Neural progenitor cell (in vitro differentiated cells): ENCODE measurements around the gene SPTB. TPM values are rescaled to one million over a fixed set of nuclear protein-coding genes. Genes with fewer than 3 reads are reported as not detected.

Experiments used
- DNase-seq: peaks from one replicate; pipeline ENCODE4 v3.0.0-alpha.2; 2016; ENCODE audit warnings: low spot score
- H2AFZ ChIP-seq: fragments of 200-600 bp; sonication (generic); replicated peaks from 2 replicates; pipeline ENCODE4 v1.6.1; 2016; ENCODE audit warnings: antibody characterized with exemption
- H3F3A ChIP-seq: fragments of 200-600 bp; sonication (generic); 2 replicates; pipeline ENCODE4 v1.6.1; 2016; ENCODE audit warnings: antibody characterized with exemption, low read depth
- H3K27ac ChIP-seq: fragments of 200-600 bp; sonication (generic); 2 replicates; pipeline ENCODE4 v1.5.1; 2016; ENCODE audit warnings: mild to moderate bottlenecking
- H3K27me3 ChIP-seq: fragments of 200-600 bp; sonication (generic); 2 replicates; pipeline ENCODE4 v1.6.1; 2016; ENCODE audit warnings: mild to moderate bottlenecking, moderate library complexity
- H3K36me3 ChIP-seq: fragments of 200-600 bp; sonication (generic); 2 replicates; pipeline ENCODE4 v1.5.1; 2016
- H3K4me1 ChIP-seq: fragments of 200-600 bp; sonication (generic); 2 replicates; pipeline ENCODE4 v1.6.1; 2016; ENCODE audit warnings: mixed run types
- H3K4me2 ChIP-seq: fragments of 200-600 bp; sonication (generic); 2 replicates; pipeline ENCODE4 v1.6.1; 2016
- H3K4me3 ChIP-seq: fragments of 200-600 bp; sonication (generic); 2 replicates; pipeline ENCODE4 v1.5.1; 2016
- H3K79me2 ChIP-seq: fragments of 200-600 bp; sonication (generic); 2 replicates; pipeline ENCODE4 v1.6.1; 2016; ENCODE audit warnings: low read depth
- H3K9ac ChIP-seq: fragments of 200-600 bp; sonication (generic); 2 replicates; pipeline ENCODE4 v1.6.1; 2016
- H3K9me3 ChIP-seq: fragments of 200-600 bp; sonication (generic); 2 replicates; pipeline ENCODE4 v1.5.1; 2016; ENCODE audit warnings: low read depth
- H4K20me1 ChIP-seq: fragments of 200-600 bp; sonication (generic); 2 replicates; pipeline ENCODE4 v1.6.1; 2016; ENCODE audit warnings: low read depth
- H3K27ac Mint-ChIP-seq: 3 replicates; pipeline ENCODE4 v1.8.0; 2021; ENCODE audit warnings: mixed read lengths
- H3K27me3 Mint-ChIP-seq: 2 replicates; pipeline ENCODE4 v1.8.0; 2022; ENCODE audit warnings: low read depth, mild to moderate bottlenecking, inconsistent platforms, moderate library complexity, mixed read lengths; ENCODE audit not compliant: insufficient read depth
- H3K36me3 Mint-ChIP-seq: 3 replicates; pipeline ENCODE4 v1.8.0; 2021; ENCODE audit warnings: mixed read lengths
- H3K4me1 Mint-ChIP-seq: 3 replicates; pipeline ENCODE4 v1.8.0; 2021; ENCODE audit warnings: mixed read lengths
- H3K4me3 Mint-ChIP-seq: 3 replicates; pipeline ENCODE4 v1.8.0; 2021; ENCODE audit warnings: mild to moderate bottlenecking, moderate library complexity, mixed read lengths
- H3K9me3 Mint-ChIP-seq: 3 replicates; pipeline ENCODE4 v1.8.0; 2020; ENCODE audit warnings: mixed read lengths
- EZH2 ChIP-seq: fragments of 200-600 bp; sonication (generic); IDR thresholded peaks from 2 replicates; pipeline ENCODE4 v1.6.1; 2017; ENCODE audit warnings: antibody characterized with exemption, mild to moderate bottlenecking, moderate library complexity
- EZH2phosphoT487 ChIP-seq: fragments of 200-600 bp; sonication (generic); IDR thresholded peaks from 2 replicates; pipeline ENCODE4 v1.6.1; 2017; ENCODE audit warnings: antibody characterized with exemption
- total RNA-seq: library from RNA; depleted of rRNA; stranded (reverse); fragments of >200 nt; gene quantifications from 2 replicates; pipeline ENCODE4 v1.2.3, GENCODE V29; 2015; ENCODE audit warnings: low replicate concordance
- TF ChIP-seq, protein P1 (sequence below): fragments of 200-600 bp; sonication (generic); IDR thresholded peaks from 2 replicates; pipeline ENCODE4 v1.5.1; 2017; ENCODE audit warnings: antibody characterized with exemption, mild to moderate bottlenecking

Gene SPTB
- total RNA-seq, 1 donor from 2014 or later = 0.09 TPM

DNA sequence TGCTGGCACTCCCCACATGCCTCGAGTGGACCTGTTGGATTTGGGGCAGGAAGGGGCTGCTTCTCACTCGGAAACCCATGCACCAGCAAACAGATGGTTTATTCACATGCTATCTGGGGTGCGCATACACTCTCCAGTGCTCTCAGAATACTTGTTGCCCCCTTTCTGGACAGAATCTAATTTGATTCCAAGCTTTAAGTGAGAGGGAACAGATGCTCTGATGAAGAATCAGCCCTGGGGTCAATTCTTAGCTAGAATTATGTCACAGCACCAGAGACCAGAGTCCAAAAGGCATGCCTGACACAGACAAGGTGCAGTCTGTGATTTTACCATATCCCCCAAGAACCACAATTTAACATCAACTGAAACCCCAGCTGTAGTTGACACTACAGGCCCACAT lies 83.8 kb downstream of the SPTB start:
- peaks cover 4% of the 10 kb centered on the region for H3F3A ChIP-seq
- Mint-ChIP-seq H3K27me3 (peaks cover 5% of the 10 kb centered on the region), H3K4me1 (peaks cover 2% of the 10 kb centered on the region), H3K4me3 (no peak overlapping the region), H3K36me3 (no peaks in the 10 kb centered on the region), H3K27ac (no peak overlapping the region), H3K9me3 (no peaks in the 10 kb centered on the region)
- TF ChIP-seq EZH2 = no peak
- TF ChIP-seq, protein P1, sequence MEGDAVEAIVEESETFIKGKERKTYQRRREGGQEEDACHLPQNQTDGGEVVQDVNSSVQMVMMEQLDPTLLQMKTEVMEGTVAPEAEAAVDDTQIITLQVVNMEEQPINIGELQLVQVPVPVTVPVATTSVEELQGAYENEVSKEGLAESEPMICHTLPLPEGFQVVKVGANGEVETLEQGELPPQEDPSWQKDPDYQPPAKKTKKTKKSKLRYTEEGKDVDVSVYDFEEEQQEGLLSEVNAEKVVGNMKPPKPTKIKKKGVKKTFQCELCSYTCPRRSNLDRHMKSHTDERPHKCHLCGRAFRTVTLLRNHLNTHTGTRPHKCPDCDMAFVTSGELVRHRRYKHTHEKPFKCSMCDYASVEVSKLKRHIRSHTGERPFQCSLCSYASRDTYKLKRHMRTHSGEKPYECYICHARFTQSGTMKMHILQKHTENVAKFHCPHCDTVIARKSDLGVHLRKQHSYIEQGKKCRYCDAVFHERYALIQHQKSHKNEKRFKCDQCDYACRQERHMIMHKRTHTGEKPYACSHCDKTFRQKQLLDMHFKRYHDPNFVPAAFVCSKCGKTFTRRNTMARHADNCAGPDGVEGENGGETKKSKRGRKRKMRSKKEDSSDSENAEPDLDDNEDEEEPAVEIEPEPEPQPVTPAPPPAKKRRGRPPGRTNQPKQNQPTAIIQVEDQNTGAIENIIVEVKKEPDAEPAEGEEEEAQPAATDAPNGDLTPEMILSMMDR = no peak
- TF ChIP-seq EZH2phosphoT487 = no peak
- H3K9ac ChIP-seq = no peak overlapping the region
- no peaks in the 10 kb centered on the region for H4K20me1 ChIP-seq
- H3K4me1 ChIP-seq = peaks cover 8% of the 10 kb centered on the region
- H3K4me3 ChIP-seq = no peak overlapping the region
- no peak for DNase-seq
- no peak overlapping the region for H3K4me2 ChIP-seq
- no peaks in the 10 kb centered on the region for H3K9me3 ChIP-seq
- no peaks in the 10 kb centered on the region for H3K36me3 ChIP-seq
- H3K27ac ChIP-seq = no peak overlapping the region
- H3K79me2 ChIP-seq = no peaks in the 10 kb centered on the region
- no peaks in the 10 kb centered on the region for H3K27me3 ChIP-seq
- no peak overlapping the region for H2AFZ ChIP-seq

DNA sequence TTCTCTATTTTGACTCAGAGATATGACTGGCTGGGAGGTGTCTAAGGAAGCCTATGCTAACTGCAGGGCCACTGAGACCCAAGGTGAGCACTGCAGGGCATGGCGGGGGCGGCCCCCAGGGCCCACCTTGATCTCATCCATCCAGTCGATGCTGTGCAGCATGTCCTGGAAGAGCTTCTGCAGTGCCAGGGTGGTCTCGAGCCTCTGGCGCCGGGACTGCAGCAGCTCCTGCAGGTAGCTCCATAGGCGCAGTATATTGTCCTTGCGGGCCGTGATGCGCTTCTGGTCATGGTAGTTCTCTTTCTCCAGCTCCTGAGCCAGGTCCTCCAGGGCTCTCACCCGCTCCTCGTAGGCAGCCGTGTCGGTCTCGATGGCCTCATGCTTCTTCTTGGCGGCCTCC lies 84.5 kb downstream of the SPTB start:
- no peaks in the 10 kb centered on the region for H3K79me2 ChIP-seq
- TF ChIP-seq EZH2 (no peak), EZH2phosphoT487 (no peak)
- TF ChIP-seq, protein P1 = no peak
- H3K4me1 ChIP-seq = peaks cover 15% of the 10 kb centered on the region
- H3K4me3 ChIP-seq = no peak overlapping the region
- Mint-ChIP-seq H3K27me3 (peaks cover 4% of the 10 kb centered on the region), H3K9me3 (no peaks in the 10 kb centered on the region), H3K4me1 (peaks cover 4% of the 10 kb centered on the region), H3K4me3 (no peak overlapping the region), H3K27ac (no peak overlapping the region), H3K36me3 (no peaks in the 10 kb centered on the region)
- no peaks in the 10 kb centered on the region for H4K20me1 ChIP-seq
- DNase-seq = no peak
- H3F3A ChIP-seq = peaks cover 11% of the 10 kb centered on the region
- no peaks in the 10 kb centered on the region for H3K27me3 ChIP-seq
- no peak overlapping the region for H3K4me2 ChIP-seq
- no peak overlapping the region for H2AFZ ChIP-seq
- H3K9ac ChIP-seq = no peak overlapping the region
- no peaks in the 10 kb centered on the region for H3K9me3 ChIP-seq
- H3K36me3 ChIP-seq = no peaks in the 10 kb centered on the region
- H3K27ac ChIP-seq = no peak overlapping the region

DNA sequence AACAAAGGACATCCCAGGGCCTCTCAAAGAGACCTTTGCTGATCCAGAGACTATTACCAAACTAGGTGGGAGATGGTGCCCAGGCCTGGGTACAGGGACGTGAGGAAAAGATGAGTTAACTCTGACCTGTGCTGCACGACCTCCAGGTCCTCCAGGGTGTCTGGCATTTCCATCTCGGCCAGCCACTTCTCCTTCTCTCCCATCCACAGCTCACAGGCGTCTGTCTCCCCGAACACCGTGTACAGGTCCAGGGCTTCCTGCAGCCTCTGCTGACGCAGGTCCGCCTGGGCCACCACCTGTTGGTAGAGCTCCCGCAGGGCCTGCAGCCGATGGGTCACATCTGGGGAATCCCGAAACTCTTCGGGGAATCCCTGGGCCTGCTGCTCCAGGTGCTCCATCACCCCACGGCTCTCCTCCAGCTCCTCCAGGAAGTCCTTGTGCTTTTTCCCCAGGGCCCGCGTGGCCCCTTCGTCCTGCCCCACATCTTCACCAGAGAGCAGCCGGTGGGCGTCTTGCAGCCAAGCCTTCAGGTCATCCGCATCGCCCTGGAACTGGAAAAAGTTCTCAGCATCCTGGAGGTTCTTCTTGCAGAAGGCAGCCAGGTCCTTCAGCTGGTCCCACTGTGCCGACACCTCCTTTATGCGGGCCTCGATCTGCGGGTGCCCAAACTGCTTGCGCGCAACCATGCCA lies 86.7 kb downstream of the SPTB start:
- Histone ChIP-seq H2AFZ (no peak overlapping the region), H3K79me2 (no peaks in the 10 kb centered on the region), H3K27me3 (no peaks in the 10 kb centered on the region), H3K27ac (no peak overlapping the region), H3K4me2 (no peak overlapping the region), H3F3A (peaks cover 20% of the 10 kb centered on the region), H3K4me3 (no peak overlapping the region), H4K20me1 (no peaks in the 10 kb centered on the region), H3K36me3 (no peaks in the 10 kb centered on the region), H3K9me3 (no peaks in the 10 kb centered on the region), H3K9ac (no peak overlapping the region), H3K4me1 (peaks cover 23% of the 10 kb centered on the region)
- no peak for TF ChIP-seq EZH2phosphoT487
- TF ChIP-seq, protein P1 = no peak
- no peak for TF ChIP-seq EZH2
- Mint-ChIP-seq H3K27me3 (no peaks in the 10 kb centered on the region), H3K4me1 (peaks cover 11% of the 10 kb centered on the region), H3K27ac (no peak overlapping the region), H3K9me3 (no peaks in the 10 kb centered on the region), H3K4me3 (no peak overlapping the region), H3K36me3 (no peaks in the 10 kb centered on the region)
- DNase-seq = no peak
